Ramos (cell line): ENCODE results near the gene GRAMD1A.
"Not testable (repeated sequence)": the region's sequence is repeated elsewhere in the genome, so short reads cannot be mapped to it uniquely, and the experiment has no call there.

Experiments
- in situ Hi-C: fragments of 300-500 bp; cut with MboI; formaldehyde crosslinking; loops from one replicate; pipeline ENCODE4 v1.14.3; 2022; ENCODE audit warnings: low sequenced_read_pairs; ENCODE audit not compliant: unreplicated experiment

Gene GRAMD1A

GRCh38 chr19:34975056-34975455 is 25.1 kb upstream of the GRAMD1A start:
- in situ Hi-C loops, result no loop called here

GRCh38 chr19:34976611-34977010 is 23.5 kb upstream of the GRAMD1A start:
- in situ Hi-C loops, result no loop called here

- in situ Hi-C loops, result no loop called here
These were observed 20.1 kb upstream of the GRAMD1A start for GRCh38 chr19:34979819-34980640.

GRCh38 chr19:34982275-34982674 is 17.8 kb upstream of the GRAMD1A start:
- in situ Hi-C loops, result no loop called here

GRCh38 chr19:34983786-34984185 is 16.3 kb upstream of the GRAMD1A start:
- in situ Hi-C loops, result no loop called here

- in situ Hi-C loops, result no loop called here
These were observed 15.8 kb upstream of the GRAMD1A start for GRCh38 chr19:34984287-34984686.

- in situ Hi-C loops, result no loop called here
These were observed 14.7 kb upstream of the GRAMD1A start for GRCh38 chr19:34985249-34986022.

GRCh38 chr19:34988119-34988518 is 12.0 kb upstream of the GRAMD1A start:
- in situ Hi-C loops, result no loop called here

GRCh38 chr19:34989298-34989697 is 10.8 kb upstream of the GRAMD1A start:
- in situ Hi-C loops, result no loop called here

- in situ Hi-C loops, result no loop called here
These were observed 9.4 kb upstream of the GRAMD1A start for GRCh38 chr19:34990578-34991192.

GRCh38 chr19:34991542-34992333 is 8.4 kb upstream of the GRAMD1A start:
- in situ Hi-C loops, result no loop called here

- in situ Hi-C loops, result not testable (repeated sequence)
These were observed 7.5 kb upstream of the GRAMD1A start for GRCh38 chr19:34992582-34992981.

GRCh38 chr19:34994286-34994642 is 5.9 kb upstream of the GRAMD1A start:
- in situ Hi-C loops, result no loop called here

GRCh38 chr19:34994643-34995541 is 5.2 kb upstream of the GRAMD1A start:
- in situ Hi-C loops, result no loop called here

- in situ Hi-C loops, result no loop called here
These were observed 4.6 kb upstream of the GRAMD1A start for GRCh38 chr19:34995551-34995950.

GRCh38 chr19:34997071-34997617 is 3.0 kb upstream of the GRAMD1A start:
- in situ Hi-C loops, result no loop called here

- in situ Hi-C loops, result not testable (repeated sequence)
These were observed 1.9 kb upstream of the GRAMD1A start for GRCh38 chr19:34998224-34998623.

- in situ Hi-C loops, result no loop called here
These were observed 1.2 kb upstream of the GRAMD1A start for GRCh38 chr19:34998777-34999497.

GRCh38 chr19:35000338-35000646 is 169 bp downstream of the GRAMD1A start:
- in situ Hi-C loops, result no loop called here
